HEK293 (cell line): ENCODE data around the gene PTPRN2.

ENCODE experiments used
- CTCF ChIA-PET: fragments of 350-600 bp; formaldehyde crosslinking; extraction: SDS; loops from one replicate; lab custom pipeline; 2021; ENCODE audit warnings: antibody characterized with exemption; lab: Yijun Ruan, JAX
- POLR2A ChIA-PET: fragments of 300-600 bp; formaldehyde crosslinking; extraction: SDS; loops from one replicate; lab custom pipeline; 2020; ENCODE audit warnings: antibody characterized with exemption, inconsistent platforms; lab: Yijun Ruan, JAX
- H3K27ac ChIP-seq: fragments of 200-500 bp; sonication (Bioruptor generic); 2 replicates; pipeline ENCODE4 v1.5.1; 2014; ENCODE audit warnings: low read depth, low read length, control low read depth, inconsistent platforms; ENCODE audit errors: extremely low read depth
- H3K36me3 ChIP-seq, 2 experiments: fragments of 200-500 bp in 1 of 2; sonication (Bioruptor generic) in 1 of 2; 1 replicate in 1 of 2; 2 replicates in 1 of 2; pipeline ENCODE4 v1.5.1; 2014 to 2017; ENCODE audit warnings: inconsistent platforms in 2 of 2, low read length in 2 of 2; ENCODE audit not compliant: control insufficient read depth in 2 of 2, insufficient read depth in 1 of 2
- H3K4me1 ChIP-seq: fragments of 200-500 bp; sonication (Bioruptor generic); 2 replicates; pipeline ENCODE4 v1.5.1; 2014; ENCODE audit warnings: mild to moderate bottlenecking, low read length, inconsistent platforms; ENCODE audit not compliant: control insufficient read depth, insufficient read depth
- H3K4me3 ChIP-seq: 2 replicates; pipeline ENCODE4 v1.5.1; 2011; ENCODE audit warnings: low read depth, mild to moderate bottlenecking, control low read depth, low read length, moderate library complexity
- H3K9me3 ChIP-seq: fragments of 200-500 bp; sonication (Bioruptor generic); 2 replicates; pipeline ENCODE4 v1.5.1; 2014; ENCODE audit warnings: low read depth, low read length, inconsistent platforms; ENCODE audit not compliant: control insufficient read depth, insufficient read depth
- AEBP2 ChIP-seq: fragments of 450-650 bp; formaldehyde crosslinking; IDR thresholded peaks from 2 replicates; pipeline ENCODE4 v1.5.1; 2016; ENCODE audit warnings: missing biosample characterization, missing genetic modification characterization, borderline replicate concordance
- EGR2 ChIP-seq: fragments of 450-650 bp; formaldehyde crosslinking; IDR thresholded peaks from 2 replicates; pipeline ENCODE4 v1.5.1; 2016; ENCODE audit warnings: low read depth, missing biosample characterization, missing genetic modification characterization
- GFI1B ChIP-seq: fragments of 450-650 bp; formaldehyde crosslinking; IDR thresholded peaks from 2 replicates; pipeline ENCODE4 v1.5.1; 2016; ENCODE audit warnings: missing biosample characterization, missing genetic modification characterization
- HOXA7 ChIP-seq: sonication (generic); formaldehyde crosslinking; IDR thresholded peaks from 2 replicates; pipeline ENCODE4 v1.8.1; 2022; ENCODE audit warnings: missing genetic modification reagents, borderline replicate concordance
- HOXC10 ChIP-seq: sonication (generic); formaldehyde crosslinking; IDR thresholded peaks from 2 replicates; pipeline ENCODE4 v1.8.1; 2023; ENCODE audit warnings: mild to moderate bottlenecking, missing genetic modification reagents
- KLF8 ChIP-seq: fragments of 450-650 bp; formaldehyde crosslinking; IDR thresholded peaks from 2 replicates; pipeline ENCODE4 v1.5.1; 2016; ENCODE audit warnings: missing biosample characterization, missing genetic modification characterization
- KLF9 ChIP-seq: fragments of 450-650 bp; formaldehyde crosslinking; IDR thresholded peaks from 2 replicates; pipeline ENCODE4 v1.5.1; 2016; ENCODE audit warnings: missing biosample characterization, missing genetic modification characterization, low read depth
- ZEB2 ChIP-seq: fragments of 450-650 bp; formaldehyde crosslinking; IDR thresholded peaks from 2 replicates; pipeline ENCODE4 v1.5.1; 2016; ENCODE audit warnings: missing biosample characterization, missing genetic modification characterization
- ZFP37 ChIP-seq: fragments of 450-650 bp; formaldehyde crosslinking; IDR thresholded peaks from 2 replicates; pipeline ENCODE4 v1.5.1; 2016; ENCODE audit warnings: missing biosample characterization, missing genetic modification characterization
- ZFP69B ChIP-seq: fragments of 450-650 bp; formaldehyde crosslinking; IDR thresholded peaks from 2 replicates; pipeline ENCODE4 v1.5.1; 2016; ENCODE audit warnings: missing biosample characterization, missing genetic modification characterization
- ZNF112 ChIP-seq: fragments of 450-650 bp; formaldehyde crosslinking; IDR thresholded peaks from 2 replicates; pipeline ENCODE4 v1.5.0; 2017; ENCODE audit warnings: missing biosample characterization, missing genetic modification characterization
- ZNF114 ChIP-seq: fragments of 450-650 bp; formaldehyde crosslinking; IDR thresholded peaks from 2 replicates; pipeline ENCODE4 v1.5.0; 2017; ENCODE audit warnings: missing biosample characterization, missing genetic modification characterization
- ZNF140 ChIP-seq: fragments of 450-650 bp; formaldehyde crosslinking; IDR thresholded peaks from 2 replicates; pipeline ENCODE4 v1.5.1; 2016; ENCODE audit warnings: missing biosample characterization, missing genetic modification characterization
- ZNF148 ChIP-seq: fragments of 450-650 bp; formaldehyde crosslinking; IDR thresholded peaks from 2 replicates; pipeline ENCODE4 v1.5.0; 2017; ENCODE audit warnings: missing biosample characterization, missing genetic modification characterization, borderline replicate concordance
- ZNF175 ChIP-seq: fragments of 450-650 bp; formaldehyde crosslinking; IDR thresholded peaks from 2 replicates; pipeline ENCODE4 v1.5.1; 2016; ENCODE audit warnings: missing biosample characterization, missing genetic modification characterization
- ZNF19 ChIP-seq: fragments of 450-650 bp; formaldehyde crosslinking; IDR thresholded peaks from 2 replicates; pipeline ENCODE4; 2016; ENCODE audit warnings: missing biosample characterization, missing genetic modification characterization, low read depth
- ZNF362 ChIP-seq: fragments of 450-650 bp; formaldehyde crosslinking; IDR thresholded peaks from 2 replicates; pipeline ENCODE4 v1.5.1; 2016; ENCODE audit warnings: missing biosample characterization, missing genetic modification characterization
- ZNF394 ChIP-seq: fragments of 450-650 bp; formaldehyde crosslinking; IDR thresholded peaks from 2 replicates; pipeline ENCODE4 v1.5.1; 2016; ENCODE audit warnings: missing biosample characterization, missing genetic modification characterization, mild to moderate bottlenecking, moderate library complexity, borderline replicate concordance
- ZNF514 ChIP-seq: fragments of 450-650 bp; formaldehyde crosslinking; IDR thresholded peaks from 2 replicates; pipeline ENCODE4 v1.5.1; 2016; ENCODE audit warnings: missing biosample characterization, missing genetic modification characterization
- ZNF521 ChIP-seq: fragments of 450-650 bp; formaldehyde crosslinking; IDR thresholded peaks from 2 replicates; pipeline ENCODE4 v1.5.1; 2017; ENCODE audit warnings: missing biosample characterization, mild to moderate bottlenecking, missing genetic modification characterization
- ZNF544 ChIP-seq: fragments of 450-650 bp; formaldehyde crosslinking; IDR thresholded peaks from 2 replicates; pipeline ENCODE4 v1.5.0; 2017; ENCODE audit warnings: missing biosample characterization, missing genetic modification characterization
- ZNF561 ChIP-seq: fragments of 450-650 bp; IDR thresholded peaks from 2 replicates; pipeline ENCODE4 v1.5.1; 2018; ENCODE audit warnings: missing biosample characterization, missing genetic modification characterization, borderline replicate concordance
- ZNF571 ChIP-seq: fragments of 450-650 bp; formaldehyde crosslinking; IDR thresholded peaks from 2 replicates; pipeline ENCODE4 v1.5.0; 2017; ENCODE audit warnings: missing biosample characterization, missing genetic modification characterization
- ZNF76 ChIP-seq: fragments of 450-650 bp; formaldehyde crosslinking; IDR thresholded peaks from 2 replicates; pipeline ENCODE4; 2016; ENCODE audit warnings: low read depth, missing biosample characterization, missing genetic modification characterization, borderline replicate concordance
- ZNF768 ChIP-seq: fragments of 450-650 bp; formaldehyde crosslinking; IDR thresholded peaks from 2 replicates; pipeline ENCODE4 v1.5.1; 2018; ENCODE audit warnings: missing biosample characterization, mild to moderate bottlenecking, missing genetic modification characterization
- ZNF843 ChIP-seq: fragments of 450-650 bp; formaldehyde crosslinking; IDR thresholded peaks from 2 replicates; pipeline ENCODE4 v1.5.1; 2016; ENCODE audit warnings: missing biosample characterization, missing genetic modification characterization
- ZSCAN30 ChIP-seq: fragments of 450-650 bp; IDR thresholded peaks from 2 replicates; pipeline ENCODE4 v1.5.1; 2018; ENCODE audit warnings: missing biosample characterization, mild to moderate bottlenecking, missing genetic modification characterization, moderate library complexity
- TF ChIP-seq, protein P1 (sequence below): fragments of 450-650 bp; formaldehyde crosslinking; IDR thresholded peaks from 2 replicates; pipeline ENCODE4 v1.5.1; 2016; ENCODE audit warnings: missing biosample characterization, missing genetic modification characterization
- TF ChIP-seq, protein P2 (sequence below): fragments of 450-650 bp; formaldehyde crosslinking; IDR thresholded peaks from 2 replicates; pipeline ENCODE4 v1.5.1; 2016; ENCODE audit warnings: missing biosample characterization, missing genetic modification characterization

PTPRN2 gene

DNA sequence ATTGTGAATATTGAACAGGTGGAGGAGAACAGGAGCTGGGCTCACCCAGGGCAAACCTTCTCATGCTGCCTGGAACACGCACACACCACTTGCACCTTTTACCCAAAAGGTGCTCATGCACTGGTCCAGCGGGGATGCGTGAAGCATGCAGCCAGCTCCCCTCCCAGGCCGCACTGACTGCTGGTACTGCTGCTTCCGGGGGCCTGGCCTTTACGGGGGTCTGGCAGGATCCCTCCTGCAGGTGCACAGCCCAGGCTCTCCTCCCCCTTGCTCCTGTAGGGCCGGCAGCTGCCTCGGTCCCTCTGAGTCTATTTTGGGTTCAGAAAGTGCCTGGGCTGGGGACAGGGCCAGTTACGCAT, 1029.1 kb downstream of the PTPRN2 start:
- Histone ChIP-seq H3K9me3 (no peaks in the 10 kb centered on the region), H3K4me1 (no peaks in the 10 kb centered on the region), H3K36me3 (no peaks in the 10 kb centered on the region), H3K4me3 (no peak overlapping the region), H3K27ac (no peak overlapping the region)
- TF ChIP-seq ZSCAN30 (tag by site-specific recombination) (no peak), ZNF114 (tag by site-specific recombination) (no peak), ZNF175 (tag by site-specific recombination) (no peak), ZNF768 (tag by site-specific recombination) (no peak), ZNF561 (tag by site-specific recombination) (no peak), ZNF148 (tag by site-specific recombination) (no peak), ZNF544 (tag by site-specific recombination) (no peak), ZNF843 (tag by site-specific recombination) (no peak), ZNF571 (tag by site-specific recombination) (no peak), ZEB2 (tag by site-specific recombination) (no peak), ZFP37 (tag by site-specific recombination) (no peak), GFI1B (tag by site-specific recombination) (no peak), ZNF76 (tag by site-specific recombination) (no peak)
- TF ChIP-seq, protein P1, sequence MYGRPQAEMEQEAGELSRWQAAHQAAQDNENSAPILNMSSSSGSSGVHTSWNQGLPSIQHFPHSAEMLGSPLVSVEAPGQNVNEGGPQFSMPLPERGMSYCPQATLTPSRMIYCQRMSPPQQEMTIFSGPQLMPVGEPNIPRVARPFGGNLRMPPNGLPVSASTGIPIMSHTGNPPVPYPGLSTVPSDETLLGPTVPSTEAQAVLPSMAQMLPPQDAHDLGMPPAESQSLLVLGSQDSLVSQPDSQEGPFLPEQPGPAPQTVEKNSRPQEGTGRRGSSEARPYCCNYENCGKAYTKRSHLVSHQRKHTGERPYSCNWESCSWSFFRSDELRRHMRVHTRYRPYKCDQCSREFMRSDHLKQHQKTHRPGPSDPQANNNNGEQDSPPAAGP (tag by site-specific recombination) = no peak
- TF ChIP-seq, protein P2, sequence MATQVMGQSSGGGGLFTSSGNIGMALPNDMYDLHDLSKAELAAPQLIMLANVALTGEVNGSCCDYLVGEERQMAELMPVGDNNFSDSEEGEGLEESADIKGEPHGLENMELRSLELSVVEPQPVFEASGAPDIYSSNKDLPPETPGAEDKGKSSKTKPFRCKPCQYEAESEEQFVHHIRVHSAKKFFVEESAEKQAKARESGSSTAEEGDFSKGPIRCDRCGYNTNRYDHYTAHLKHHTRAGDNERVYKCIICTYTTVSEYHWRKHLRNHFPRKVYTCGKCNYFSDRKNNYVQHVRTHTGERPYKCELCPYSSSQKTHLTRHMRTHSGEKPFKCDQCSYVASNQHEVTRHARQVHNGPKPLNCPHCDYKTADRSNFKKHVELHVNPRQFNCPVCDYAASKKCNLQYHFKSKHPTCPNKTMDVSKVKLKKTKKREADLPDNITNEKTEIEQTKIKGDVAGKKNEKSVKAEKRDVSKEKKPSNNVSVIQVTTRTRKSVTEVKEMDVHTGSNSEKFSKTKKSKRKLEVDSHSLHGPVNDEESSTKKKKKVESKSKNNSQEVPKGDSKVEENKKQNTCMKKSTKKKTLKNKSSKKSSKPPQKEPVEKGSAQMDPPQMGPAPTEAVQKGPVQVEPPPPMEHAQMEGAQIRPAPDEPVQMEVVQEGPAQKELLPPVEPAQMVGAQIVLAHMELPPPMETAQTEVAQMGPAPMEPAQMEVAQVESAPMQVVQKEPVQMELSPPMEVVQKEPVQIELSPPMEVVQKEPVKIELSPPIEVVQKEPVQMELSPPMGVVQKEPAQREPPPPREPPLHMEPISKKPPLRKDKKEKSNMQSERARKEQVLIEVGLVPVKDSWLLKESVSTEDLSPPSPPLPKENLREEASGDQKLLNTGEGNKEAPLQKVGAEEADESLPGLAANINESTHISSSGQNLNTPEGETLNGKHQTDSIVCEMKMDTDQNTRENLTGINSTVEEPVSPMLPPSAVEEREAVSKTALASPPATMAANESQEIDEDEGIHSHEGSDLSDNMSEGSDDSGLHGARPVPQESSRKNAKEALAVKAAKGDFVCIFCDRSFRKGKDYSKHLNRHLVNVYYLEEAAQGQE (tag by site-specific recombination) = no peak
- ChIA-PET CTCF (no interaction called here), POLR2A (no interaction called here)

GRCh38 chr7:157558061-157558460, 1029.6 kb downstream of the PTPRN2 start:
- CTCF ChIA-PET = no interaction called here
- no peak overlapping the region for H3K27ac ChIP-seq
- no peak overlapping the region for H3K4me3 ChIP-seq
- POLR2A ChIA-PET = no interaction called here
- H3K9me3 ChIP-seq = no peaks in the 10 kb centered on the region
- no peaks in the 10 kb centered on the region for H3K36me3 ChIP-seq
- TF ChIP-seq ZNF394 (tag by site-specific recombination) (no peak), EGR2 (tag by site-specific recombination) (no peak), HOXC10 (CRISPR knock-in tag) (no peak), ZNF521 (no peak), ZNF112 (tag by site-specific recombination) (no peak), ZNF140 (no peak), ZNF514 (tag by site-specific recombination) (no peak), KLF9 (tag by site-specific recombination) (no peak), ZNF362 (tag by site-specific recombination) (no peak), ZNF19 (tag by site-specific recombination) (no peak), ZFP69B (no peak), AEBP2 (tag by site-specific recombination) (no peak), HOXA7 (CRISPR knock-in tag) (no peak), KLF8 (no peak)
- no peaks in the 10 kb centered on the region for H3K4me1 ChIP-seq
